ENCODE data around the gene TFAM.

Gene TFAM

GRCh38 chr10:58350023-58350422 is 35.2 kb upstream of the TFAM start:
- DNase-seq (ENCODE audit: low read depth), result no peak
- H3K4me3 ChIP-seq (ENCODE audit: control insufficient read depth, low read depth, low read length), result no peak overlapping the region
- no peak for TF ChIP-seq CTCF (IDR thresholded peaks at IDR 0.05; ENCODE audit: control insufficient read depth, insufficient read depth, low read depth, low read length, missing control alignments)

- no peak overlapping the region for H3K4me3 ChIP-seq (ENCODE audit: control insufficient read depth, low read depth, low read length)
- DNase-seq (ENCODE audit: low read depth), result no peak
- TF ChIP-seq CTCF (IDR thresholded peaks at IDR 0.05; ENCODE audit: control insufficient read depth, insufficient read depth, low read depth, low read length, missing control alignments), result no peak
Measured at GRCh38 chr10:58350619-58351323, 34.4 kb upstream of the TFAM start.

GRCh38 chr10:58351616-58352578 is 33.3 kb upstream of the TFAM start:
- no peak for TF ChIP-seq CTCF (IDR thresholded peaks at IDR 0.05; ENCODE audit: control insufficient read depth, insufficient read depth, low read depth, low read length, missing control alignments)
- H3K4me3 ChIP-seq (ENCODE audit: control insufficient read depth, low read depth, low read length), result no peak overlapping the region
- no peak for DNase-seq (ENCODE audit: low read depth)

GRCh38 chr10:58352956-58353610 is 32.1 kb upstream of the TFAM start:
- TF ChIP-seq CTCF (IDR thresholded peaks at IDR 0.05; ENCODE audit: control insufficient read depth, insufficient read depth, low read depth, low read length, missing control alignments), result no peak
- no peak overlapping the region for H3K4me3 ChIP-seq (ENCODE audit: control insufficient read depth, low read depth, low read length)
- DNase-seq (ENCODE audit: low read depth), result no peak

- no peak overlapping the region for H3K4me3 ChIP-seq (ENCODE audit: control insufficient read depth, low read depth, low read length)
- DNase-seq (ENCODE audit: low read depth), result no peak
- no peak for TF ChIP-seq CTCF (IDR thresholded peaks at IDR 0.05; ENCODE audit: control insufficient read depth, insufficient read depth, low read depth, low read length, missing control alignments)
Measured at GRCh38 chr10:58356756-58357155, 28.5 kb upstream of the TFAM start.

- DNase-seq (ENCODE audit: low read depth), result no peak
- no peak for TF ChIP-seq CTCF (IDR thresholded peaks at IDR 0.05; ENCODE audit: control insufficient read depth, insufficient read depth, low read depth, low read length, missing control alignments)
Measured at GRCh38 chr10:58358314-58358933, 26.8 kb upstream of the TFAM start.

More at GRCh38 chr10:58358314-58358933, 26.8 kb upstream of the TFAM start:
- no peak overlapping the region for H3K4me3 ChIP-seq (ENCODE audit: control insufficient read depth, low read depth, low read length)

Measured in AG09309 (cell line).